GM12874 (cell line): ENCODE measurements around the gene UBE2E3.
A peak's percentile ranks its signal among the peaks of the same experiment; 100 is the strongest.

Experiments
- TF ChIP-seq, protein P1 (sequence below): IDR thresholded peaks from 2 replicates; pipeline ENCODE4 v1.5.1; 2011; ENCODE audit warnings: low read depth, mild to moderate bottlenecking, control low read depth, low read length, moderate library complexity; ENCODE audit not compliant: insufficient read depth

UBE2E3 gene

GRCh38 chr2:181070119-181070835, 89.9 kb downstream of the UBE2E3 start:
- TF ChIP-seq, protein P1, sequence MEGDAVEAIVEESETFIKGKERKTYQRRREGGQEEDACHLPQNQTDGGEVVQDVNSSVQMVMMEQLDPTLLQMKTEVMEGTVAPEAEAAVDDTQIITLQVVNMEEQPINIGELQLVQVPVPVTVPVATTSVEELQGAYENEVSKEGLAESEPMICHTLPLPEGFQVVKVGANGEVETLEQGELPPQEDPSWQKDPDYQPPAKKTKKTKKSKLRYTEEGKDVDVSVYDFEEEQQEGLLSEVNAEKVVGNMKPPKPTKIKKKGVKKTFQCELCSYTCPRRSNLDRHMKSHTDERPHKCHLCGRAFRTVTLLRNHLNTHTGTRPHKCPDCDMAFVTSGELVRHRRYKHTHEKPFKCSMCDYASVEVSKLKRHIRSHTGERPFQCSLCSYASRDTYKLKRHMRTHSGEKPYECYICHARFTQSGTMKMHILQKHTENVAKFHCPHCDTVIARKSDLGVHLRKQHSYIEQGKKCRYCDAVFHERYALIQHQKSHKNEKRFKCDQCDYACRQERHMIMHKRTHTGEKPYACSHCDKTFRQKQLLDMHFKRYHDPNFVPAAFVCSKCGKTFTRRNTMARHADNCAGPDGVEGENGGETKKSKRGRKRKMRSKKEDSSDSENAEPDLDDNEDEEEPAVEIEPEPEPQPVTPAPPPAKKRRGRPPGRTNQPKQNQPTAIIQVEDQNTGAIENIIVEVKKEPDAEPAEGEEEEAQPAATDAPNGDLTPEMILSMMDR, result no peak

GRCh38 chr2:181070836-181071200, 90.4 kb downstream of the UBE2E3 start:
- TF ChIP-seq, protein P1, result no peak

DNA sequence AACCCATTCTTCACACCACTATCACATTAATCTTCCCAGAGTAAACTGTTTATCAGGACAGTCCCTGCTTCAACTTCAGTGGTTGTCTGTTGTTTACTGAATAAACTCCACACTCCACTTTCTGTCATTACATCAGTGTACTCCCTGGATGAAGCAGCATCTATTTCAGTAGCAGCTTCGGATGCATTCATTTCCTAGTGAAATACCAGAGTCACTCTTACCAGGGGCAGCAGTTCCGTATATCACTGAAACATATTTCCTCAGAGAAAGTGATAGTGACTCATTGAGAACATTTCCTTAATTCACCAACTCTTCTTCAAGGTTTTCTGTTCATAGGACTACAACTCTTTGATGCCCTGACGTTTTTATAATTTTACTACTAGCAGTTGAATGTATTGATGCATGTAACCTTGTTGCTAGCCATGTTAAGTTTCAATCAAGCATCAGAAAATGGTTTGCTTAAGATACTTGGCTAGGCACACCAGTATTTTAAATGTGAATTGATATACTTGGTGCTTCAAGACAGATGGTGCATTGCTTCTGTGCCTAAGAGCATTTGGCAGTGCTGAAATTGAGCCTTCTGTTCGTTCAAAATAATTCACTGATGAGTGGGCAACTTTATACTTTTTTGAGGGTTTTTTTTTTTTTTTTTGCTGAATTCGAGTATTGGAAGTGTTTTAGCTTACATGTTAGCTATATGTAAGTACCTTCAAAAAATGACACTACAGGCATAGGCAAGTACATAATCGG, 92.3 kb downstream of the UBE2E3 start:
- TF ChIP-seq, protein P1, result no peak

DNA sequence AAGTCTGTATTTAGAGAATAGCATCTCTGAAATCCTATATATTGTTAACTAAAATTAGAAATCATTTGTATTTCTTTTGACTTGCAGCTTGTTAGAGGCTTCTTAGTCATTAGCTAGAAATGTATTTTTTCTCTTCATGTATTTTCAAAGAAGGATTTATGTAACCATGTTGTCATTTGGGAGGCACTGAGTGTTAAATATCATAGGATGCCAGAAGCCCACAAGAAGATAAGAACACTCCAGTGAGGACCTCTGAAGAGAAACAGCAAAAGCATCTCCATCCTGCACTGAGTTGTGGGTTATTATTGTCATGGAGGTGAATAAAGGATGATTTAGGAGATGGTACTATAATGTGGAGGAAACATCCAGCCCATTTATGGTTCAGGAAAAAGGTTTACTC, 93.5 kb downstream of the UBE2E3 start:
- TF ChIP-seq, protein P1, result no peak

DNA sequence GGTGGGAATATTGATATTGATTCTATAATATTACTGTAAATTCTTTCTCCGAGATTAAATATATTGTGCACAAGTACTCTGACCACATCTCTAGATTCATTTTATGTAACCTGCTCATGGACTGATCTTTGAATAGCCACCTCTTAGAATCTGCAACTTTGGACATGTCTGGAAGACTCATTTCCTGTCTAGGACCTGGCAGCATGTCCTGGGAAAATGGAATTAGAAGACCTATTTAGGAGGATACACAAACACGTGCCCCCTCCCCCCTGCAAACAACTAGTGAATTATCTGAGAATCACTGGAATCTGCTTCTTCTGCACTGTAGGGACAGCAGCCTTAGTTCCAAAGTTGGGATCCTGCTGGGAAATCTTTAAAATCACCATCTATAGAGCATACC, 94.1 kb downstream of the UBE2E3 start:
- TF ChIP-seq, protein P1, result no peak

DNA sequence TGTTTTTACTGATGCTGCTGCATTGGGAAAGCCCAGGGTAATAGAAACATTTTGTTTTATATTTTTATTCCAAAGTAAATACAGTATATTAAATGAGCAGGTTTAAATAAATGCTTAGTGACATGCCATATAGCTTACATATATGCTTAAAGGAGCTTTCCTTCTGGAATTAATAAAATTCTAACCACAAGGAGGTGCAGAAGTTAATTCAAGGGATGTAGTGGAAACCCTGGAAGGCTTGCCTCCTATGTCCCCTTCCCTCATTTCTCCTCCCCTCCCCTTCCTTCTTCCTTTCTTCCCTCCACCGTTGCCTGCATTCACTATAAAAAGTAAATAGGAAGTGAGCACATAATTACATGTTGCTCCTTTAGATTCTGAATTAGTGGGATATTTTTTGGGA, 96.3 kb downstream of the UBE2E3 start:
- TF ChIP-seq, protein P1, result no peak

DNA sequence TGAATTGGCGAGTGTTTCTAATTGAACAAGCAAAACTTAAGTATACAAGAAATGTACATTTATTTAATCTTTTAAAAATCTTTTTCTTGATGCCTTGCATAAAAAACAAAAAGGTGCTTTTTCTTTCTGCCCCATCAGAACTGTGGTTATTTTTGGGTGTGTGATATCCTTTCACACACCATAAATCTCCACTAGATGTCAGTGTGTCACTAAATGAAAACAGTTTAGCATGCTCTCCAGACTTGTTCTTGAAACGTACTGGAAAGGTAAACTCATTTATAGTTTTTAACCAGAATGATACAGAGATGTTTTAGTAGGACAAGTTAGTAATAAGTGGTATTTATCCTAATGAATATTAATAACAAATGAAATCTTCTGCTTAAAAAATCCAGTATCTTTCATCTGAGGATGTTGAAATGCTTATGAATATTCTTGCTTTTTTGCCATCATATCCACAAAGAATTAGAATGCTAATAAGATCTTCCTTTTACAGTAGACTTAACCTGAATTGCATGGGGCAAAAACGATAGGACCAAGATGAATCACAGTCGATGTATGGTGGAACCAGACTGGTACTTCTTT, 96.8 kb downstream of the UBE2E3 start:
- TF ChIP-seq, protein P1, result peak; percentile 38; the same call in 1 of the 2 replicates
